ENCODE results near the gene FUZ.

The FUZ gene

DNA sequence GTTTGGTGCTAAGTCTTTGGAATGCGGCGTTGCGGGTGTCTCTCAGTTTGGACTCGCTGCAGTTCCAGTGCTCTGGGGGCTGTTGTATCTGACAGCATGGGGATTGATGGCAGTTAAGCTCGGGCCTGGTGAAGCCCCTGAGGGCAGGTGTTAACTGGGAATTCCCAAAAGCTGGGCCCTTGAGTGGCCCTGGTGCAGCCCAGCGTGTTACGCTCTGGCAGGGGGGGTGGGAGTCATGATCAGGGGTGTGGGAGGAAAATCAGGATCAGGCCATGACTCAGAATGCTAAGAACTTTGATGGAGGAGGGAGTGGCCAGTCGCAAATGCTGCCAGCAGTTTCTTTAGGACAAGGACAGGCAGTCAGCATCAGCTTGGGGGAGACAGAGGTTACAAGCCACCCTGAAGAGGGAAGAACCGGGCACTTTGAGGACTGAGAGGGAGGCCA is 26.7 kb downstream of the FUZ start:
- H3K27me3 ChIP-seq (ENCODE audit: control insufficient read depth in 5 of 5, insufficient read depth in 4 of 5, low read length in 5 of 5), result no peaks in the 10 kb centered on the region
- peaks cover 0 to 5% (median 5%) of the 10 kb centered on the region in 5 donors for H3K4me1 ChIP-seq (ENCODE audit: control insufficient read depth in 5 of 5, insufficient read depth in 5 of 5, low read length in 5 of 5)
- H3K4me3 ChIP-seq (ENCODE audit: low read depth in 1 of 5, low read length in 5 of 5), result no peak overlapping the region
- no peaks in the 10 kb centered on the region for H3K9me3 ChIP-seq (ENCODE audit: control insufficient read depth in 5 of 5, low read length in 5 of 5)
- no peak overlapping the region for H3K9ac ChIP-seq (ENCODE audit: low read length in 5 of 5)
- no peak overlapping the region for H3K27ac ChIP-seq (ENCODE audit: low read depth, low read length)
- peaks cover 0 to 71% (median 70%) of the 10 kb centered on the region in 5 donors for H3K36me3 ChIP-seq (ENCODE audit: control insufficient read depth in 5 of 5, insufficient read depth in 5 of 5, low read length in 5 of 5)

DNA sequence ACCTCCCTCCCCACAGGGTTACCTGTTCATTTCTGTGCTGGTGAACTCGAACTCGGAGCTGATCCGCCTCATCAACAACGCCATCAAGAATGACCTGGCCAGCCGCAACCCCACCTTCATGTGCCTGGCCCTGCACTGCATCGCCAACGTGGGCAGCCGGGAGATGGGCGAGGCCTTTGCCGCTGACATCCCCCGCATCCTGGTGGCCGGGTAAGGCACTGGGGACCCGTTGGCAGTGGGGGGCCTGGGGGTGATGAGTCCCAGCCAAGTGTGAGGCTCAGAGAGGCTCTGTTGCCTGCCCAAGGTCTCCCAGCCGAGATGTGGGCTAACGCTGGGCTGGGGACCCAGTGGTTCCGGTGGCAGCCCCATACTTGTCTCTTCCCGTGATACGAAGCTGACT is 30.6 kb downstream of the FUZ start:
- Histone ChIP-seq H3K4me3 (ENCODE audit: low read depth in 1 of 5, low read length in 5 of 5) (no peak overlapping the region), H3K36me3 (ENCODE audit: control insufficient read depth in 5 of 5, insufficient read depth in 5 of 5, low read length in 5 of 5) (peaks cover 0 to 44% (median 39%) of the 10 kb centered on the region in 5 donors), H3K9me3 (ENCODE audit: control insufficient read depth in 5 of 5, low read length in 5 of 5) (no peaks in the 10 kb centered on the region), H3K27ac (ENCODE audit: low read depth, low read length) (no peak overlapping the region), H3K9ac (ENCODE audit: low read length in 5 of 5) (no peak overlapping the region), H3K4me1 (ENCODE audit: control insufficient read depth in 5 of 5, insufficient read depth in 5 of 5, low read length in 5 of 5) (peaks cover 0 to 8% (median 0%) of the 10 kb centered on the region in 5 donors), H3K27me3 (ENCODE audit: control insufficient read depth in 5 of 5, insufficient read depth in 4 of 5, low read length in 5 of 5) (no peaks in the 10 kb centered on the region)

DNA sequence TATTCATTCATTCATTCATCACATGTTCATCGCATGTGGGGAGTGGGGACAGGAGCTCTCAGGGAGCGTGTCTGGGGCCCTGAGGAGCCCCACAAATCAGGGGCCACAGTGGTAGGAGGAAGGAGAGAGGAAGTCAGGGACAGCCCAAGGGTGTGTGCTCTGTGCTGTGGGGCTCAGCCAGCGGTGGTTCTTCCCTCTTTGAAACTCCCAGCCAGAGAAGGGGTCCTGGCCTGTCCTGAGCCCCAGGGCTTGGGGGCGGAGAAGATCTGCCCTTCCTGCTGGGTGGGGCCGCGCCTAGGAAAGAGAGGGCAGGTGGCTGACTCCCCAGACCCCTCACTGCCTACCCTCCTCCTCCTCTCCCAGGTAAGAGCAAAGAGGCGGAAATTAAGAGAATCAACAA is 31.7 kb downstream of the FUZ start:
- H3K36me3 ChIP-seq (ENCODE audit: control insufficient read depth in 5 of 5, insufficient read depth in 5 of 5, low read length in 5 of 5), result peaks cover 0 to 40% (median 35%) of the 10 kb centered on the region in 5 donors
- H3K9ac ChIP-seq (ENCODE audit: low read length in 5 of 5), result peak overlapping the region in 1 of 5 donors; percentile 37
- peaks cover 0 to 11% (median 0%) of the 10 kb centered on the region in 5 donors for H3K4me1 ChIP-seq (ENCODE audit: control insufficient read depth in 5 of 5, insufficient read depth in 5 of 5, low read length in 5 of 5)
- H3K27ac ChIP-seq (ENCODE audit: low read depth, low read length), result no peak overlapping the region
- H3K4me3 ChIP-seq (ENCODE audit: low read depth in 1 of 5, low read length in 5 of 5), result no peak overlapping the region
- H3K27me3 ChIP-seq (ENCODE audit: control insufficient read depth in 5 of 5, insufficient read depth in 4 of 5, low read length in 5 of 5), result no peaks in the 10 kb centered on the region
- H3K9me3 ChIP-seq (ENCODE audit: control insufficient read depth in 5 of 5, low read length in 5 of 5), result no peaks in the 10 kb centered on the region

DNA sequence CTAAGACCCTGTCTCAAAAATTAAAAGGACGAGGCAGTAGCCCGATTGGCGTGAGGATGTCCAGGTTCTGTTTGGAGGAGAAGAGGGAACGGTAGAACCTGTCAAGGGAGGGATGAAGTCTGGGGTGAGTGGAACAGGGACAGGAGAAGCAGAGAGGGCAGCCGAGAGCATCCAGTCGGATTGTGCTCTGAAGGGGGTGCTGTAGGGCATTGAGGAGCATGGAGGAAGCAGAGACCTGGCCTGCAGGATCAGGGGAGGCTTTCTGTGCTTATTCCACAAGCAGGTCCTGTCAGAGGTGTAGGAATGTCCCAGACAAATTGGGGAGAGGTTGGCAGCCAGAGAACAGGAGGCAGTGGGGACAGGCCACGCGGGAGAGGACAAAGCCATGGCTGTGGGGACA is 32.2 kb downstream of the FUZ start:
- Histone ChIP-seq H3K9ac (ENCODE audit: low read length in 5 of 5) (peak overlapping the region in 2 of 5 donors; percentile 19 to 48), H3K9me3 (ENCODE audit: control insufficient read depth in 5 of 5, low read length in 5 of 5) (no peaks in the 10 kb centered on the region), H3K4me3 (ENCODE audit: low read depth in 1 of 5, low read length in 5 of 5) (no peak overlapping the region), H3K27me3 (ENCODE audit: control insufficient read depth in 5 of 5, insufficient read depth in 4 of 5, low read length in 5 of 5) (no peaks in the 10 kb centered on the region), H3K27ac (ENCODE audit: low read depth, low read length) (no peak overlapping the region), H3K36me3 (ENCODE audit: control insufficient read depth in 5 of 5, insufficient read depth in 5 of 5, low read length in 5 of 5) (peaks cover 0 to 43% (median 38%) of the 10 kb centered on the region in 5 donors), H3K4me1 (ENCODE audit: control insufficient read depth in 5 of 5, insufficient read depth in 5 of 5, low read length in 5 of 5) (peaks cover 0 to 13% (median 0%) of the 10 kb centered on the region in 5 donors)

DNA sequence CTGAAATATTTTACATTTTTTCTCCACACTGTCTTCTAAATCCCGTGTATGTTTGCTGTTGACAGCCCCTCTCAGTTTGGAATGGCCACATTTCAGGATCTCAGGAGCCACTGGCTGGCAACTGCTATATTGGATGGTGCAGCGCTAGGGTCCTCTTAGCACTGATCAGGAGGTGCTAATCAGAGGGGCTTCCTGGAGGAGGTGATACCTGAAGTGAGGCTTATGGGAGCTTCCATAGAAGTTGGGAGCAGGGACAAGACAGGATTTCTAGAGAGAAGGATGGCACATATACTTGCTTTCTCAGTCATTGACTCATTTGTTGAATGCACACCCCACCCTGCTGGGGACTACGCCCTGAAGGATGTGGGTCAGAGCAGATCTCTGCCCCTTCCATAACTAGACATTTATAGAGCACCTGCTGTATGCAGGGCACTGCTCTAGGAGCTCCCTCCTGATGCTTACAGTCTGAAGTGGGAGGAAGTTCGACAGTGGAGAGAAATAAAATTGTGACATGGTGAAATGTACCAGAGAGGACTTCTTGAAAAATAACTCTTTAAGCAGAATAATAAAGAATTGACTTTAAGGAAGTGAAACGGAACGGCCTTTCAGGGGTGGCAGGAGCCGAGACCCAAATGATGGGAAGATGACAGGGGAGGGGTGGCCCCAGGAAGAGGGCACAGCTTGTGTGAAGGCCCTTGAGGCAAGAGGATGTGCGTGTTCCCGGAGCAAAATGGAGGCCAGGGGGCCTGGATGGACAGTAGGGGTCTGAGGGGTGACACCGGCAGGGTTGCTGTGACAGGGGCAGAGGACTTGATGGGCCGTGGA is 33.1 kb downstream of the FUZ start:
- Histone ChIP-seq H3K4me3 (ENCODE audit: low read depth in 1 of 5, low read length in 5 of 5) (no peak overlapping the region), H3K4me1 (ENCODE audit: control insufficient read depth in 5 of 5, insufficient read depth in 5 of 5, low read length in 5 of 5) (peaks cover 0 to 13% (median 0%) of the 10 kb centered on the region in 5 donors), H3K36me3 (ENCODE audit: control insufficient read depth in 5 of 5, insufficient read depth in 5 of 5, low read length in 5 of 5) (peaks cover 0 to 36% (median 35%) of the 10 kb centered on the region in 5 donors), H3K9me3 (ENCODE audit: control insufficient read depth in 5 of 5, low read length in 5 of 5) (no peaks in the 10 kb centered on the region), H3K27ac (ENCODE audit: low read depth, low read length) (no peak overlapping the region), H3K9ac (ENCODE audit: low read length in 5 of 5) (no peak overlapping the region), H3K27me3 (ENCODE audit: control insufficient read depth in 5 of 5, insufficient read depth in 4 of 5, low read length in 5 of 5) (no peaks in the 10 kb centered on the region)

DNA sequence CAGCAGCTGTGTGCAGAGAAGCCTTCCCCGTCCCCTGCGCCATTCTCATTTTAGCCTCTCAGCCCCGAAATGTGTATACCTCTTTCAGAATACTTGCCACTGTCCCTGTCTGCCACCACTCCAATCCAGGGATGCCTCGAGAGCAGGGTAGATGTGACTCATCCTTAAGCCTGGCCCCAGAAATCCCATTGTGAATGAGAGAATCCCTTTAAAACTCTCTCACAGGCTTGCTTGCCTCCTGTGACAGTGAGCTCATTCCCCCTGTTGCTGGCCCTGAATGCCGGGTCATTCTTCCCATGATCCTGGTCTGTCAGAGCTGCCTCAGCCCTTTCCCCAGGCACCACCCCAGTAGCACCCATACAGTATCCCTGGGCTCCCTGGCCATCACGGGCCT is 36.7 kb downstream of the FUZ start:
- Histone ChIP-seq H3K9ac (ENCODE audit: low read length in 5 of 5) (no peak overlapping the region), H3K36me3 (ENCODE audit: control insufficient read depth in 5 of 5, insufficient read depth in 5 of 5, low read length in 5 of 5) (peaks cover 0 to 18% (median 10%) of the 10 kb centered on the region in 5 donors), H3K27me3 (ENCODE audit: control insufficient read depth in 5 of 5, insufficient read depth in 4 of 5, low read length in 5 of 5) (no peaks in the 10 kb centered on the region), H3K4me3 (ENCODE audit: low read depth in 1 of 5, low read length in 5 of 5) (no peak overlapping the region), H3K27ac (ENCODE audit: low read depth, low read length) (no peak overlapping the region), H3K4me1 (ENCODE audit: control insufficient read depth in 5 of 5, insufficient read depth in 5 of 5, low read length in 5 of 5) (peaks cover 0 to 13% (median 6%) of the 10 kb centered on the region in 5 donors), H3K9me3 (ENCODE audit: control insufficient read depth in 5 of 5, low read length in 5 of 5) (no peaks in the 10 kb centered on the region)

DNA sequence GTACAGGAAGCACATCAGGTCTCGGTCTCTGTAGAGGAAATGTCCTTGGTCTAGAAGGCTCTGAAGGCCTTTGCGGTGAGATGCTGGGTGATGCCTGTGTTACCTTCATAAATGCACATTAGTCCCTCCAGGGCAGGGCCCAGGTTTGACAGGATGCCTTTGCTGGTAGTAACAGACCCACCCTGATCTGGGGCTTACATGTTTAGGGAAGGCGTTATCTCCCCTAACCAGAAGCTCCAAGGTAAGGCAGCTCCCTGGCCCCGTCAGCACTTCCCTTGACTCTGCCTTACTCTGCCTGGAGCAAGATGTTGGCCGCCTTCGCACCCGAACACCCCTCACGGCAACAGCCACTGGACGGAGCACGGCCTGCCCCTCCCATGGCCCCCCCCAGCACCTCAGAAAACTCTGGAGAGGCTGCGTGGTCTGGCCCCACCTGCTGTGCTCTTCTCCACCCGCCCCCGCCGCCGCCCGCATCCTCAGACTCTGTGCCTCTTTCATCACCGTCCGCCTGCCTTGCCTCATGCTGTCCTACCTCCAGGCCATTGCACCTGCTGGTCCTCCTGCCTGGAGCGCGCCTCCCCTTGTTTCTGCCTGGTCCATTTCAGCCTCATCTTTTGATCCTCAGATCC is 37.2 kb downstream of the FUZ start:
- Histone ChIP-seq H3K36me3 (ENCODE audit: control insufficient read depth in 5 of 5, insufficient read depth in 5 of 5, low read length in 5 of 5) (peaks cover 0 to 18% (median 9%) of the 10 kb centered on the region in 5 donors), H3K4me1 (ENCODE audit: control insufficient read depth in 5 of 5, insufficient read depth in 5 of 5, low read length in 5 of 5) (peaks cover 0 to 13% (median 6%) of the 10 kb centered on the region in 5 donors), H3K4me3 (ENCODE audit: low read depth in 1 of 5, low read length in 5 of 5) (no peak overlapping the region), H3K27me3 (ENCODE audit: control insufficient read depth in 5 of 5, insufficient read depth in 4 of 5, low read length in 5 of 5) (no peaks in the 10 kb centered on the region), H3K9ac (ENCODE audit: low read length in 5 of 5) (no peak overlapping the region), H3K9me3 (ENCODE audit: control insufficient read depth in 5 of 5, low read length in 5 of 5) (no peaks in the 10 kb centered on the region), H3K27ac (ENCODE audit: low read depth, low read length) (no peak overlapping the region)

DNA sequence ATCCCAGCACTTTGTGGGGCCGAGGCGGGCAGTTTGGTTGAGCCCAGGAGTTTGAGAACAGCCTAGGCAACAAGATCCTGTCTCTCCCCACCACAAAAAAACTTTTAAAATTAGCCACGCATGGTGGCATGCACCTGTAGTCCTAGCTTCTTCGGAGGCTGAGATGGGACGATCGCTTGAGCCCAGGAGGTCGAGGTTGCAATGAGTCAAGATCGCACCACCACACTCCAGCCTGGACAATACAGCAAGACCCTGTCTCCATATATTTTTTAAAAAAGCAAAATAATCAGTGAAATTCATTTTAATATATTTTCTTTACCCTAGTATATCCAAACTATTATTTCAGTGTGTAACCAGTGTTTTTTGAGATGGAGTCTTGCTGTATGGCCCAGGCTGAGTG is 38.1 kb downstream of the FUZ start:
- Histone ChIP-seq H3K27ac (ENCODE audit: low read depth, low read length) (no peak overlapping the region), H3K9ac (ENCODE audit: low read length in 5 of 5) (no peak overlapping the region), H3K36me3 (ENCODE audit: control insufficient read depth in 5 of 5, insufficient read depth in 5 of 5, low read length in 5 of 5) (peaks cover 0 to 18% (median 7%) of the 10 kb centered on the region in 5 donors), H3K4me3 (ENCODE audit: low read depth in 1 of 5, low read length in 5 of 5) (no peak overlapping the region), H3K27me3 (ENCODE audit: control insufficient read depth in 5 of 5, insufficient read depth in 4 of 5, low read length in 5 of 5) (no peaks in the 10 kb centered on the region), H3K4me1 (ENCODE audit: control insufficient read depth in 5 of 5, insufficient read depth in 5 of 5, low read length in 5 of 5) (peaks cover 0 to 9% (median 6%) of the 10 kb centered on the region in 5 donors), H3K9me3 (ENCODE audit: control insufficient read depth in 5 of 5, low read length in 5 of 5) (no peaks in the 10 kb centered on the region)

DNA sequence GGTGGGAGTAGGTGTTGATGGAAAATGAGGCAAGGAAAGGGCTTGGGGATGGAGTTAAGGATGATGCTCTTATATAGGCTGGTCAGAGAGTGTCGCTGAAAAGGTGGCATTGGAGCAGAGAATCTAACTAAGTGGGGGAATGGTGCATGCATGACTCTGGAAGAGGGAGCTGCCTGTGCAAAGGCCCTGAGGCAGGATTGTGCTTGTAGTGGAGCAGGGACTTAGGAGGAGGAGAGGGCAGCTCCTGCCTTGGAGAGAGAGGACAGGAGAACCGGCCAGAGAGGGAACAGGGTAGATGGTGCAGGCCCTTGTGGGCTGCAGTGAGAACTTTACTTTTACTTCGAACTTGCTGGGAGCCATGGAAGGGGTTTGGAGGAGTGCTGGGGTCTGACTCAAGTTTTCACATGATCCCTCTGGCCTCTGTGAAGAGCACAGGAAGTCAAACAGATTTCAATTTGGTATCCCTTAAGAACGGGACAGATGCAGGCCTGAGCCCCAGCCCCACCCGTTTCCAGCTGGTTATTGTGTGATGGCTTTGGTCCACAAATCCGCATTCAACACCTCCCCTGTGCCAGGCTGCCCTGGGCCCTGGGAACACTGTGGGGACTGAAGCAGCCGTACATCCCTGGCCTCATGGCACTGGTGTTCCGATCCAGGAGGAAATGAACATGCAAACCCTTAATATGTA is 39.3 kb downstream of the FUZ start:
- no peak overlapping the region for H3K4me3 ChIP-seq (ENCODE audit: low read depth in 1 of 5, low read length in 5 of 5)
- peaks cover 0 to 19% (median 11%) of the 10 kb centered on the region in 5 donors for H3K4me1 ChIP-seq (ENCODE audit: control insufficient read depth in 5 of 5, insufficient read depth in 5 of 5, low read length in 5 of 5)
- H3K36me3 ChIP-seq (ENCODE audit: control insufficient read depth in 5 of 5, insufficient read depth in 5 of 5, low read length in 5 of 5), result peaks cover 0 to 18% (median 7%) of the 10 kb centered on the region in 5 donors
- no peaks in the 10 kb centered on the region for H3K27me3 ChIP-seq (ENCODE audit: control insufficient read depth in 5 of 5, insufficient read depth in 4 of 5, low read length in 5 of 5)
- H3K9ac ChIP-seq (ENCODE audit: low read length in 5 of 5), result peak overlapping the region in 1 of 5 donors; percentile 31
- H3K27ac ChIP-seq (ENCODE audit: low read depth, low read length), result no peak overlapping the region
- no peaks in the 10 kb centered on the region for H3K9me3 ChIP-seq (ENCODE audit: control insufficient read depth in 5 of 5, low read length in 5 of 5)
